NCI-H1092 (cell line): ENCODE data around the gene KRT84.
"Not testable (repeated sequence)": the region's sequence is repeated elsewhere in the genome, so short reads cannot be mapped to it uniquely, and the experiment has no call there.

Experiments used
- DNase-seq: peaks from one replicate; lab custom pipeline; 2025; lab: John Stamatoyannopoulos, UW

KRT84 gene

DNA sequence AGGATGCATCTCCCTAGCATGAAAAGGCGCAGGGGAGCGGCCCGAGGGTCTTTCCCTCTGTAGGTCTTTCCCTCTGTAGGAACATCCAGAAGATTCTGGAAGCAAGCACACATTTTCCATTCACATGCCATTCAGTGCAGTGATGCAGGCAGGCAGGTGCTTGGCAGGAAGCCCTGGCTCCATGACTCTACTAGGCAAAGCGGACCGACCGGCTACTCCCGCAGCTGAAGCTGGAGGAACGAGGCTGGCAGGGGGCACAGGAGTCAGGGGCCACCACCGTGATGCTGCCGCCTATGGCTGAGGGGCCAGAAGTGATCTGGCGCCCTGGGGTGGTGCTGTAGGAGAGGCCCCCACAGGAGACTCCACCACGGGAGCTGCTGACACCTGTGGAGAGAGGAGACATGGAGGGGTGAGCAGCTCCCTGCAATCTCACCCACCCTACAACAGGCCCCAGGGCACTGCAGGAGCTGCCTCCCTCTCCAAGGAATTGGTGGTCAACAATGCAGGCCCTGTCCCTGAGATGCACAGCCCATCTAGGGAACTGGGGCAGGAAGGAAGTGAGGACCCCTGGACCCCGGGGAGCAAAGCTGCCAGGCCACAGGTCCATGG, 24.7 kb downstream of the KRT84 start:
- no peak for DNase-seq

DNA sequence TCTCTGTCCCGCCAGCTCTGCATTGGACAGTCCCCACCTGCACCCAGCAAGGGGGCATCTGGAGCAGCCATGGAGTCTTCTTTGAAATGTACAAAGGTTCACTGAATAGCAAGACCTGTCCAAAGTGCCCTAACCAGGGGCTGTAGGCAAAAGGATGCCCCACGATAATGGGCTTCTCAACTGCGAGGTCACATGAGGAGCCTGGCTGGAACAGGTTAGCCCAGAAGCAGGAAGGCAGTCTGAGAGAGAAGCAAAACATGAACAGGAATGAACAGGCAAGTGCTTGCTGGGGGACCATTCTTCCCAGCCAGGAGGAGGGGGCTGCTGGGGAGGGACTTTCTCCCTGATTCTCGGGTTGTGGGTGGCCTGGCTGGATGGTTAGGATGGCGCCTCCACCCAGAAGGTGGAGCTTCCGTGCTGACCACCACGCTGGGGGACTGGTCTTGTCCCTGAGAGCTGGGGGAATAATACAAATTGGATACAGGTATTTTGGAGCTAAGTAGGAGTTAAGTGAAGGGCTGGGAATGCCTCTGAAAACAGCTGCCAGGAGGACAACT, 25.3 kb downstream of the KRT84 start:
- DNase-seq = no peak

DNA sequence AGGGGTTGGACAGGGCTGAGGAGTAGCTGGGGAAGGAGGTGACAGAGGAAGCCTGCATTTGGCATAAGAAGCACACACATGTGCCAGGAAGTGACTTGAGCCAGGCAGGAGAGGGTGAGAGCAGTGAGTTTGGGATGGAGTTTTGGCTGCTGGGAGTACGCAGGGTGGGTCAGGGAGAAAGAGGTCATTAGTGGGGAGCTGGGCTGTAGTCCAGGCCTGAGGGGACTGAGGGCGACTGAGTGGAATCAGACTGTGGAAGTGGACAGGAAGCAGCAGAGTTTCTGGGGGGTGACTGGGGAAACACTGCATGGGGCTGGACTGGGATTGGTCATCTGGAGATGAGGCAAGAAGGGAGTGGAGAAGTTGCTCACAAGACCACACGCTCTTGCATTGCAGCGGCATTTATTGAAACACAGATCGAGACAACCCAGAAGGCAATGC, 25.8 kb downstream of the KRT84 start:
- DNase-seq = no peak

DNA sequence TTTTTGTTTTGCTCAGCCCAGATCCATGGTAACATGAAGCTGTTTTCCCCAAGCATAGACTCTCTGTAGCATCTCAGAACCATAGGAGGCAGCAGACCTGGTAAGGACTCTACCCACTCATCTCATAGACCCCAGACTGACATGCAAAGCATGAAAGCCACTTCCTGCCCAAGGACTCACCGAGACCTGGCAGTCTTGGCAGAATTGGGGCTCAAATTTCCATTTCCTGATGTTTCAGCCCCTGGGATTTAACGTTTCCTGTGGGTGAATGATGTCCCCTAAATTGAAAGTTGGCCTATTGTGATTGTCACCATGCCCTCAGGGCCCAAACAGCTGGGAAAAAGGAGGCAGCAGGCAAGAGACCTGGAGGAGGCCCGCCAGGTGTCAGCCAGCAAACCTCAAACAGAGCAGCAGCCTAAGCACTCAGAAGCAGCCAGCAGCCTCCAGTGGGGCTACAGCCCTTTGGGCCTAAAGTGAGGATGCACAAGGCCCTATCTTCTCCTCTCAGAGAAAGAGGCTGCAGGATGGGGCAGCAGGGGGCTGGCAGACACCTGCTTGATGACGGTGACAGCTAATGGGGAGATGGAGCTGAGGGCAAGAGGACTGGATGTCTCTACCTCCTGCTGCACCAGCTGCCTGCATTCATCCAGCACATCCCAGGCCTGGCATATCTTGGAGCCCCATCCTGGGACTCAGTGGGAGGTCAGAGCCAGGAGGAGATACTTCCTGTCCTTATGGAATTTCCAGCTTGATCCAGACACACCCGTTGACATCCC, 26.7 kb downstream of the KRT84 start:
- DNase-seq = no peak

DNA sequence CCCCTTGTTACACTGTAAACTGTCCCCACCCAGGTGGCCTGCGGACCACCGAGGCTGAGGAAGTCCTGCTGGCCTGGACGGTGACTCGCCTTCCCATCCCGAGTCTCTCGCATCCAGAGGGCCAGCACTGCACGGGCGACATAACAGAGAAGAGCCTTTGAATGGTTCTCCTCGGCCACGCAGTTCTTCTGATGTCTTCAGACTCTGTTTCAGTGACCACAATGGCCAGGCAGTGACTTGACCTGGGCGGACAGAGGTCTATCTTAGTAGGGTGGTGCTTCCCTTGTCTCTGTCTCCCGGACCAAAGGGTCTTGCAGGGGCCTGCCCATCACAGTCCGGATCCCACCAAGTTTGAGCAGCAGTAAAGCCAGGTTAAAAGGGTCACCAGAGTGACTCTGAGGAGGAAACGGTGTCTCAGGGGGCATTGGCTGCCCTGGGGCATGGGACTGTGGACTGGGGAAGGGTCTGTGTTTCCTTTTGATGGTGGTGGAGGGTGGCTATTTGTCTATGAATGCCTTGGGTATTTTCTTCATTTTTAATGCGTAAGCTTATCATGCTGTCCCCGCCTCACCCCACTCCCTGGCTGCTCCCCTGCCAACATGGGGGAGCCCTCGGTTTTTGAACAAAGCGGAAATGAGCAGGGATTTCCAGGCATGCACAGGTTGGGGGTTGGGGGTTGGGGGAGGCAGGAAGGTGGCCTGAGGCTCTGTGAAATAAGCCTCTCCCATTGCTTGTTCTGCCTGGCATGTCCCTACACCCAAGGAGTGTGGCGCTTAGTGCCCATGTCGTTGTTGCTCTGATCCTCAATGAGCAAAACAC, 28.5 kb downstream of the KRT84 start:
- DNase-seq = no peak

DNA sequence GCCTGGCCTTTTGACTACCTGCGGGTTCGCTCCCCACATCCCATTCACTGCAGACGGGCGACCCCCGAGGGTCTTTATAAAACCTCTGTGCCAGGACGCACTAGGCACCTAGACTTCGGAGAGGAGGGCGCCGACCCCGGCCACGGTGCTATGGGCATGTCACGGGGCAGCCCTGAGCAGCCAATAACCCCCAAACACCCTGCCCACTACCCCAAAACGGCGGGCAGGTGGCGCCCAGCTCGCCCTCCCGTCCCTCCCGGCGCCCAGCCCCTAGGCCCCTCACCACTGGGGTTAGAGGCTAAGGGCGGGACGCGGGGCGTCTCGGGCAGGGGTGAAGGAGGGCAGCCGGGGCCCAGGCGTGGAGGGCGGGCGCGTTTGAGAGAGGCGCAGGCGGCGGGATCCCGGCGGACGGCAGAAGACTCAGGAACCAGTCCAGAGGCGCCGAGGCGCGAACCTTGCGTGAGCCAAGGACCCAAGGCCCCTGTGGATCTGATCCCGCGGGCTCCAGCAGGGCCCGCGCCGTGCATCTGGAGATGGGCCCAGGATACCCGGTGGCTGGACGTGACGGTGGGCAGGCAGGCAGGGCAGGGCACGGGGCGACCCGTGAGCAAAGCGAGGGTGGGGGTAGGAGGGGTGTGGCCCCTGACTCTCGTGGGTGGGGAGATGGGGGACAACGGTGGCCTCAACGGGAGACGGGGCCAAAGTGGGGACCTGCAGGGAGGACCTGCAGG, 29.3 kb downstream of the KRT84 start:
- DNase-seq = no peak

DNA sequence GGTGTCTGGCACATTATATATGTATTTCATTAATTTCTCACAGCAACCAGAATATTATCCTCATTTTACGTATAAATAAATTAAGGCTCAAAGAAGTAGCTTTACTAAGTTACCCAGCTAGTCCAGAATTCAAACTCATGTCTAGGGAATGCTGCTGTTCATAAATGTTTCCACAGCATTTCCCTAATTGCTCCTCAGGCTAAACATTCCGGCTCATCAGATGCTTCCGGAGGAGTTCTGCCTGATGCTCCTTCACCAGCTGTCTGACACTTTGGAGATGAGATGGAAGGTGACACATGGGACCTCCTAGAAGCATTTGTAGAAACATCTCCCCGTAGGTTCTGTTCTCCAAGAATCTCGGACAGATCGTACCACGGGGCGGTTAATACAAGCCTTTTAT, 30.3 kb downstream of the KRT84 start:
- no peak for DNase-seq

DNA sequence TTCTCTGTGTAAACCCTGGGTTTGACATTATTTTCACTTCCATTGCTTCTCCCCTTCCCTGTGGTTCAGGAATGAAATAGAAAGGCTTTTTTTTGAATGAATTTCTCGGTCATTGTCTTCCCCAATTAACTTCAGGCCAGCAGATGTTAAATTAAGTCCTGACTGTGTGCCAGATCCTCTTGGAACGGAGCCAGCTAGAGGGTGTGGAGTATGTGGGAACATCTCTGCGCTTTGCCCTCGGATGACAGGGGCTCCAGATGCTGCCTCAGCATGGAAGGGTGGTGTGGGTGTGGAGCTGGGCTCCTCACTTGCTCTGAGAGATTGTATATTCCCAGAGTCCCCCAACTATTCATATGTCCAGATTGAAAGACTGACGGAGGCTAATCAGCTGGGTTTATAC, 31.3 kb downstream of the KRT84 start:
- no peak for DNase-seq

DNA sequence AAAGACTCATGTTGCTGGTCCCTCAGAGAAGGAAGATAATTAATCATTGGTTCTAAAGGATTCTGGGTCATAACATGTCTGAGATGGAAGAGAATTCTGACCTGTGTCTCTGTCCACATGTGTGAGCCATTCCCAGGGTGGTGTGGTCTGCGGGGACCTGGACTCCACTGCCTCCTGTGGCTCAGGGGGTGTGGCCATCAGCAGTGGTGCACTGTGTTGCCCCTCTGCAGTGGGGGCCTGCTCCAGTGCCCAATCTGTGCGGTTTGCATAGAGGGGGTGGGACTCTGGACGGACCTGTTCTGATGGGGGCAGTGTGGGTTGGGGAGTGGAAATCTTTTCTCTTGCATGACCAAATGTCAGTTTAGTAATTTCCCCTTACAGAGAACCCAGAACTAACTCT, 31.7 kb downstream of the KRT84 start:
- DNase-seq = no peak

DNA sequence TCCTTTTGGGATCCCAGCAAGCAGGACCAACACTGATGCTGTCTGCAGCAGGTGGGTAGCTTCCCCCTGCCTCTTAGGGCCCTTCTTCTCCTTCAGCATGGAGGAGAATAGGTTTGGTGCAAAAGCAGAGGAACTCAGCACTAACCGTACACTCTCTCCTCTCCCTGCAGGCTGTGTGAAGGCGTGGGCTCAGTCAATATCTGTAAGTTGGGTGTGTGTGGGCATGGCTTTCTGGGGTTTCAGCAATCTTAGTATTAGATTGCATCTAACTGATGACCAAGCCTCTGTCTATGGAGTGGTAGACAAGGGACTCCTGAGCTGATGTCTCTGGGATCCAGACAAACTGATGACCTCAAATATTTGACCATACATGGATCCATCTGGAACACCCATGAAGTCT, 32.5 kb downstream of the KRT84 start:
- no peak for DNase-seq

DNA sequence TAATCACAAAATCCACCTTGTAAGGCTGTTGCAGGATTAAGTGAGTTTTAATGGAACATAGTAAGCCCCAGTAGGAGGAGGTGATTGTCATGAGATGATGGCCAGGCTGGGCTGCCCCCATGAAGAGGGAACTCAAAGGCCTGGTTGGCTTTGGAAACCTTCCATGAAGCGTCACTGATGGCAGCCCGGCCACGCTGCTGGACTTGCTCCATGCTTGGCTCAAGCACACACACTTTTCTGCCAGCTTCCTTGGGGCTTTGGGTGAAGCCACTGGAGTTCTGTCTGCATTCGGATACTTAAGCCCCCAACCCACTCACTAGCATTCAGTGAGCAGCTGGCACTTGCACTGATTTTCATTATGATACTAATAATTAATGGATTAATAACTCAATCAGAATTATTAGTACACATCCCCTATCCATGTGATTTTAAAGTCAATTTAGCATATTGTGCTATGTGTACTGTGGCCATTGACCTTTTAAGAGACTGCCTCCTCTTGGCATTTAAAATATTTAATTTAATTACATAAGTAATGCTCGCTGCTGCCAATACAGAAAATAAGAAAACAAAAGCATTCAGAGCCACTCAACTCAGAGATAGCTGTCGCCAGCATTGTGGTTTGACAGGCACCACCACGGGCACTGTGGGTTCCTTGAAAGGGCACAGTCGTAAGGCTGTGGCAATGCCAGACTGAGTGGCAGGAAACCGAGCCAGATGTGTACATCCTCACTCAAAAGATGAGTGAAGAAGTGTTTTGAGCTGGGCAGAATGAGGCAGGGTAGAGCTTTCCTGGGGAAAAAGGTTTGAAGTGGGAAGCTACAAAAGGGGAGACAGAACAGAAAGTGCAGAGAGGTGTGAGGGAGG, 34.0 kb downstream of the KRT84 start:
- no peak for DNase-seq

DNA sequence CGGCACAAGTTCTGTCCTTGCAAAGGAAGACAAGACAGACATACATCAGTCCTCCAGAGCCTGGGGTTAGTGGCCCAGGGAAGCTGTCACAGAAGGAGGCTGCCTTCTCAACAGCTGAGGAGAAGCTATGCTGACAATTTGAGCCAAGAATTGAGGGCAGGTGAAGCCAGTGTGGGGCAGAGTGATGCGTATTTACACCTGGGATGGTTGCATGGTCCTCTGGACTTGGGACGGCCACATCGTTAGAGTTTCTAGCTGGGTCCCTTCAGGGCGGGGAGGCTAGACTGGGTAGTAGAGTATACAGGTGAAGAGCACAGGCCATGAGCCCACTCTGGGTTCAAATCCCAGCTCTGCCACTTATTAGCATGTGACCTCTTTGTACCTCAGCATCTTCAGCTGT, 34.7 kb downstream of the KRT84 start:
- no peak for DNase-seq

DNA sequence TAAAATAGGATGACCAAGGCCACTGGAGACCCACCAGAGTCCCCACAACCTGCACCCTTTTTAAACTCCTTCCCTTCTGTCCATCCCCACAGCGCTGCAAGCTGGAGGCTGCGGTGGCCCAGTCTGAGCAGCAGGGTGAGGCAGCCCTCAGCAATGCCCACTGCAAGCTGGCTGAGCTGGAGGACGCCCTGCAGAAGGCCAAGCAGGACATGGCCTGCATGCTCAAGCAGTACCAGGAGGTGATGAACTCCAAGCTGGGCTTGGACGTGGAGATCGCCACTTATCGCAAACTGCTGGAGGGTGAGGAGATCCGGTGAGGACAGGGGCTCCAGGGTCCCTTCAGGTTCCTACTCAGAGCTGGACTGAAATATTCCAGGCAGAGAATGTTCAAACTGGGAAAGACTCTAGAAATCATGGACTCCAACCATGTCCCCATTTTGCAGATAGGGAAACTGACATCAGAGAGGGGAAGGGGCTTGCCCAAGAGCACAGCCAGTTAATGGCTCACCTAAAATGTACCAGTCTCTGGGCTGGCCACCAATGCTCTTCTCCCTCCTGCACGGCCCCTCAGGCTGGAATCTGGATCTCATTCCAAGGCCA, 35.3 kb downstream of the KRT84 start:
- DNase-seq = no peak

DNA sequence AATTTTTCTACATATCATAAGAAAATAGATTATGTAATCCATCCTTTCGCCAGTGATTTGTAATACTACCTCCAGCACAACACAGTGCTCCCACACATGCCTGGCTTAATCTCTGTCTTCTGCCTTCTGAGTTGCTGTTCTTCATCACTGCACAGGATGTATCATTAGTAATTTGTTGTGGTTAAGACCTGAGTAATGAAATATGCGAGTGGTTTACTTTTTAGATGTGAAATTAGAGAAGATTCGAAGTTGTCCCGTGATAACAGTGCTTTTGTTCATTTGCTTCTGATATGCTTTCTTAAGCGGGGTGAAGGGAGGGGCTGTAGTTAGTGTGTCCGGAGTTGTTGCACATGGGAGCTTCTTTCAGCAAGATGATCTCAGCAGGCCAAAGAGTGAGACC, 36.3 kb downstream of the KRT84 start:
- no peak for DNase-seq

DNA sequence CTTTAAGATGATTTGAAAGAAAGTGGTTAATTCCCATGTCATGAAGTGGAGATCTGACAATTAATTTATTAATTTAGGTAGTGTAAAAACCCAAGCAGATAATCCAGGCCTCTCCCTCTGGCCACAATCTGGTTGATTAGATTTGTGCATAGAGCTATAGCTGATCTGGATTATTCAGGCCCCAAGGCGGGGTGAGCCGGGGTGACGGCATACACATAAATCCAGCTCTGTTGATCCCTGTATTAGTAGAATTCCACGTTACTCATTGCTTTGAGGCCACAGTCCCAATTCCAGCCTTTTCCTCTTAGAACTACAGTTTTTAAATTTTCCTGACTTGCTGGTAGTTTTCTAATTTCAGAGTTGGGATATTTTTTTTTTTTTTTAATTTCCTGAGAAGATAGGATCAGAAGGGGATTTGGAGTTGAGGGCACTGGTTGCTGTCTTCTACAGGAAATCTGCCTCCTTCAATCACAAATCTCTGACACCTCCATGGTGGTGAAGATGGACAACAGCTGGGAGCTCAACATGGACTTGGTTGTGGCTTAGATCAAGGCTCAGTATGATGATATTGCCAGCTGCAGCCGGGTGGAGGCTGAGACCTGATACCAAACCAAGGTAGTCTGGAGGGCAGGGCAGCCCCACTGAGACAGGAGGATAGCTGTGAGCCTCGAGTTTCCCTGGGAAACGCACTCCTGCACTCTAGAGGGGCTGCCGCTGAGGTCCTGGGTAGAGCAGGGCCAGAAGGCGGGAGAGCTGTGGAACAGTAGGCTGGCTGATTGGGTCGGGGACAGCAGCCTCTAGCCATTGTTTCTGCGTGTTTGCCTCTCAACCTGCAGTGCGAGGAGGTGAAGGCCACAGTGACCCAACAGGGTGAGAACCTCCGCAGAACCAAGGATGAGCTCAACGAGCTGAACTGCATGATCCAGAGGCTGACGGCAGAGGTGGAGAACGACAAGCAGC, 37.6 kb downstream of the KRT84 start:
- no peak for DNase-seq

DNA sequence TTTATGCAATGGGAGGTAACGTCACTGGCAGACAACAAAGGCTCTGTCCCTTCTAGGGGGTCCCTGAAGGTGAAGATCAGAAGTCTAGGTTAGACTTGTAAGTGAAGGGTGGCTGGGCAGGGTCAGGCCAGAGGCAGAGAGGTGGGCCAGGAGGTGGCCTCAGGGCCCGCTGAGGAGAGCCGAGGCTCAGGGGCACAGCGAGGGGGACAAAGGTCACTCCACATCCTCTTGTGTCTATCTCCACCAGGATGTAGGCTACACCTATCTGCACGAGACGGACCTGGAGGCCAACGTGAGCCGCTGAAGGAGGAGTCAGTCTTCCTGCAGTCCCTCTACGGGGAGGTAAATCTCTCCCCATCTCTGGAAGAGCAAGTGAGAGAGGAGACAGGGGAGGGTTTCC, 38.4 kb downstream of the KRT84 start:
- DNase-seq = no peak

DNA sequence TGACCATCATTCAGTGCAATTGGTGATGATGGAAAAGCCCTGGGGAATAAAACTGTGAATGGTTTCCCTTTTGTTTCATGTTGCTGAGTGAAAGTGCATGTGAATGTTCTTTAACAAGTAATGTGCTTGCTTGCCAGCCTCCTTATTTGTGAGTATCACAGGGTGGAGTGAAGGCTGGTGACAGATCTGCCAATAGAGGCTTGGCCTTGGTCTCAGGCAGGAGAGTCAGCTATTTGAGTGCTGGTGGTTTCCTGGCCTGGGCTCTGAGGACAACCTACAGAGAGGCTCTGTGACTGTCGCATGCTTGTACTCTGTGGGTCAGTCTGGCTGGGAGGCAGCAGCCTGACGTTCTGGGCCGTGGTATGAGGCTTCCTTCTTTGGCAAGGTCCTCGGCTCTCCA, 38.9 kb downstream of the KRT84 start:
- no peak for DNase-seq

DNA sequence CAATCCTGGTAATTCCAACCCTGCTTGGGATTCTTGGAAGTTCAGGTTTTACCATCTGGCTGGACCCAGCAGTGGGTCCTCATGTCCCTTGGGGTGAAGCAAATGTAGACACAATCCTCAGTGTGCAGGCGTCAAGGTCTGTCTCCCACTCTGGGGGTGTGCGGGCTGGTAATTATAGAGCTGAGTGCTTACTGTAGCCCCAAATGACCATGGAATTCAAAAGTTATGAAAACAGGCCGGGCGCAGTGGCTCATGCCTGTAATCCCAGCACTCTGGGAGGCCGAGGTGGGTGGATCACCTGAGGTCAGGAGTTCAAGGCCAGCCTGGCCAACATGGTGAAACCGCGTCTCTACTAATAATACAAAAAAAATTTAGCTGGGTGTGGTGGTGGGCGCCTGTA, 40.4 kb downstream of the KRT84 start:
- DNase-seq = not testable (repeated sequence)

DNA sequence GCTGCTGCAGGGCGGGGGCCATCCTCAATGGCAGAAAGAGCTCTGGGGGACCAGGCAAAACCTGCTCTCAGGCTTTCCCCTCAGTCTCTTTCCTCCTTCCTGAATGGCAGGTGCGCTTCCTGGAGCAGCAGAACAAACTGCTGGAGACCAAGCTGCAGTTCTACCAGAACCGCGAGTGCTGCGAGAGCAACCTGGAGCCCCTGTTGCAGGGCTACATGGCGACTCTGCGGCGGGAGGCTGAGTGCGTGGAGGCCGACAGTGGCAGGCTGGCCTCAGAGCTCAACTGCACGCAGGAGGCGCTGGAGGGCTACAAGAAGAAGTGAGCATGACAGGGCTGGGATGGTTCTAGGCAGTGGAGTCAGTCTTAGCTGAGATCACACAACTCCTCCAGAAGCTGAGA, 41.3 kb downstream of the KRT84 start:
- no peak for DNase-seq

DNA sequence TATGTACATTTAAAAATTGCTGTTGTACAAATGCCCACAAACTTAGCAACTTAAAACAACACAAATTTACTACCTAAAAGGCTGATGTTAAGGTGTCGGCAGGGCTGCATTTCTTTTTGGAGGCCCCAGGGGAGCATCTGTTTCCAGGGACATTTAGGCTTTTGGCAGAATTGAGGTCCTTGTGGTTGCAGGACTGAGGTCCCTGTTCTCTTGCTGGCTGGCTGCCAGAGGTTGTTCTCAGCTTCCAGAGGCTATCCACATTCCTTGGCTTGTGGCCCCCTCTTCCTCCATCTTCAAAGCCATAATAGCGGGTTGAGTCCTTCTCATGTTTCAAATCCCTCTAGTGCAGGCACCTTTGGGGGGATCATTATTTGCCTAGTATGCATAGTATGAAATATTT, 41.9 kb downstream of the KRT84 start:
- no peak for DNase-seq
